Brain microvascular endothelial cell (primary cell): ENCODE results near the gene NRP1.
A peak's percentile ranks its signal among the peaks of the same experiment; 100 is the strongest.
"Not testable (repeated sequence)": the region's sequence is repeated elsewhere in the genome, so short reads cannot be mapped to it uniquely, and the experiment has no call there.

Experiments used
- DNase-seq: peaks from one replicate; pipeline ENCODE4 v3.0.0-alpha.2; 2020
- H3K27ac ChIP-seq: fragments of 250-450 bp; sonication (Bioruptor Pico); 2 replicates; pipeline ENCODE4 v1.5.1; 2020; ENCODE audit warnings: mild to moderate bottlenecking, moderate library complexity
- H3K27me3 ChIP-seq: fragments of 250-450 bp; sonication (Bioruptor Pico); replicated peaks from 2 replicates; pipeline ENCODE4 v1.5.1; 2020; ENCODE audit warnings: mild to moderate bottlenecking
- H3K36me3 ChIP-seq: fragments of 250-450 bp; sonication (Bioruptor Pico); replicated peaks from 2 replicates; pipeline ENCODE4 v1.5.1; 2020; ENCODE audit warnings: mild to moderate bottlenecking
- H3K4me3 ChIP-seq: 2 replicates; pipeline ENCODE4 v1.5.1; 2011; ENCODE audit warnings: low read depth, mild to moderate bottlenecking, control low read depth, low read length, moderate library complexity
- in situ Hi-C: cut with HindIII; loops from 2 replicates; pipeline ENCODE4 v1.10.0; 2017; ENCODE audit warnings: low sequenced_read_pairs, low pct_ligation_motif_present
- TF ChIP-seq, protein P1 (sequence below): IDR thresholded peaks from 2 replicates; pipeline ENCODE4 v1.5.1; 2011; ENCODE audit warnings: low read depth, mild to moderate bottlenecking, moderate library complexity, low read length, control low read depth, inconsistent platforms; ENCODE audit errors: missing control alignments

Gene NRP1

GRCh38 chr10:33223326-33224000 lies 111.0 kb downstream of the NRP1 start:
- TF ChIP-seq, protein P1, sequence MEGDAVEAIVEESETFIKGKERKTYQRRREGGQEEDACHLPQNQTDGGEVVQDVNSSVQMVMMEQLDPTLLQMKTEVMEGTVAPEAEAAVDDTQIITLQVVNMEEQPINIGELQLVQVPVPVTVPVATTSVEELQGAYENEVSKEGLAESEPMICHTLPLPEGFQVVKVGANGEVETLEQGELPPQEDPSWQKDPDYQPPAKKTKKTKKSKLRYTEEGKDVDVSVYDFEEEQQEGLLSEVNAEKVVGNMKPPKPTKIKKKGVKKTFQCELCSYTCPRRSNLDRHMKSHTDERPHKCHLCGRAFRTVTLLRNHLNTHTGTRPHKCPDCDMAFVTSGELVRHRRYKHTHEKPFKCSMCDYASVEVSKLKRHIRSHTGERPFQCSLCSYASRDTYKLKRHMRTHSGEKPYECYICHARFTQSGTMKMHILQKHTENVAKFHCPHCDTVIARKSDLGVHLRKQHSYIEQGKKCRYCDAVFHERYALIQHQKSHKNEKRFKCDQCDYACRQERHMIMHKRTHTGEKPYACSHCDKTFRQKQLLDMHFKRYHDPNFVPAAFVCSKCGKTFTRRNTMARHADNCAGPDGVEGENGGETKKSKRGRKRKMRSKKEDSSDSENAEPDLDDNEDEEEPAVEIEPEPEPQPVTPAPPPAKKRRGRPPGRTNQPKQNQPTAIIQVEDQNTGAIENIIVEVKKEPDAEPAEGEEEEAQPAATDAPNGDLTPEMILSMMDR: no peak
- Histone ChIP-seq H3K4me3 (no peak overlapping the region), H3K36me3 (peaks cover 56% of the 10 kb centered on the region), H3K27ac (peak overlapping the region; percentile 35), H3K27me3 (no peaks in the 10 kb centered on the region)
- no peak for DNase-seq
- in situ Hi-C loops: no loop called here

DNA sequence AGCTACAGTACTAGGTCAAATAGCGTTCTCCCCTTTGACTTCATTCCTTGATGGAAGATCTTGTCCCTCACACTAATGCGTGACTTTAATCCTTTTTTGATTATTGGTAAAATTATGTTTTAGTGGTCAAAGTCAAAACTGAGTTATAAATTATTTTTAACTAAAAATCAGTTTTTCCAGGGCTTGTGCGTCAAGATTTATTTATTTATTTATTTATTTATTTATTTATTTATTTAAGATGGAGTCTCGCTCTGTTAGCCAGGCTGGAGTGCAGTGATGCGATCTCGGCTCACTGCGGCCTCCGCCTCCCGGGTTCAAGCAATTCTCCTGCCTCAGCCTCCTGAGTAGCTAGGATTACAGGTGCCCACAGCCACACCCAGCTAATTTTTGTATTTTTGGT lies 112.2 kb downstream of the NRP1 start:
- H3K27ac ChIP-seq, H3K27me3 ChIP-seq, DNase-seq, in situ Hi-C loops, H3K4me3 ChIP-seq: not testable (repeated sequence)
- H3K36me3 ChIP-seq: peaks cover 58% of the 10 kb centered on the region

DNA sequence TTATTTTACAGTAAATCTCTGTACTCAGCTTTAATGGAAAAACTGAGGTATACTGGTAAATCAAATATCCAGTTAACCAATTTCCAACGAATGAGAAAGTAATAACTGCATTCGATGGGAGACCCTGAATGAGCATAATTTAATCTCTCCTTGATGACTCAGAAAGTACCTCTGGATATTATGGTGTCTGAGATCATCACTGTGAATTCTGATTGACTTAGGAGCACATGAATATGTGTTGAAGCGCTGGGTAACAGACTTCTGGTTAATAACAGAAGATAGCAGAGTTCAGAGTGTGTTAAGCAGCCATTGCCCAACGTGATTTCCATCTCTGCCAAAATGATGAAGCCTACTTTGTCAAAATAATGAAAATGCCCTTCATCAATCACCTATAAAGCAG lies 116.6 kb downstream of the NRP1 start:
- H3K27me3 ChIP-seq: no peaks in the 10 kb centered on the region
- H3K4me3 ChIP-seq: no peak overlapping the region
- peak overlapping the region; percentile 74 for H3K27ac ChIP-seq
- DNase-seq: peak; percentile 48
- in situ Hi-C loops: no loop called here
- peaks cover 47% of the 10 kb centered on the region for H3K36me3 ChIP-seq
- TF ChIP-seq, protein P1: no peak

DNA sequence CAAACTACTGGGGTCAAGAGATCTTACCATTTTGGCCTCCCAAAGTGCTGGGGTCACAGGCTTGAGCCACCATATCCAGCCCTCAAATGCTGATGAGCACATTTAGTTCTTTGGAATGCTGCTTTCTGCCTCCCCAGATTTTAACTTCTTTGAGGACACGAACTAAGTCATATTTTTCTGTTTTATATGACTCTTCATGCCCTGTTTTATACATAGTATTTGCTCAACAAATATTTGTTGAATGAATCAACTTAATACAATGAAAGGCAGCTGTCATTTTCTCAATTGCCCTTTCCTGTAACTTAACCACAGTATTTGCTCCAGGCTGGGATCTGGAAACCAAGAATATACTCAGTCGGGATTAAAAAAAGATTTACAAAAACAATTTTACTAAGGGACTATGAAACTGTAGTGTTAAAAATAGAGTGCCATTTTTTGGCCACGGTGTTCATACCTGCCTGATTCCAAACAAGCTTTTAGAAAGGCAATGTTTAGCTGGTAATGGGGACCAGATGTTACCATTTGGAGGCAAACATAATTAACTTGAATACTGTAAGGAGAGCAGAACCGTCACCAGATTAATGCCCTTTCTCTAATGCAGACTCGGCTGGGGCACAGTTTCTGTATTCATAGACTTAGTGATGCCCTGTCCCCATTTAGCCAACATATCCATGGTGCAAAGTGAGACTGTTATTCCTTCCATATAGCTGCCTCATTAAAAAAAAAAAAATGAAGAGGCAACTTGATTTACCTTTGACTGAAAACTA lies 117.6 kb downstream of the NRP1 start:
- Histone ChIP-seq H3K27ac (peak overlapping the region; percentile 74), H3K27me3 (no peaks in the 10 kb centered on the region), H3K4me3 (no peak overlapping the region), H3K36me3 (peaks cover 48% of the 10 kb centered on the region)
- peak; percentile 41 for DNase-seq
- in situ Hi-C loops: no loop called here
- TF ChIP-seq, protein P1: no peak

GRCh38 chr10:33215635-33216034 lies 118.8 kb downstream of the NRP1 start:
- Histone ChIP-seq H3K36me3 (peaks cover 45% of the 10 kb centered on the region), H3K4me3 (no peak overlapping the region), H3K27ac (peak overlapping the region; percentile 74), H3K27me3 (no peaks in the 10 kb centered on the region)
- in situ Hi-C loops: no loop called here
- no peak for DNase-seq
- TF ChIP-seq, protein P1: no peak

DNA sequence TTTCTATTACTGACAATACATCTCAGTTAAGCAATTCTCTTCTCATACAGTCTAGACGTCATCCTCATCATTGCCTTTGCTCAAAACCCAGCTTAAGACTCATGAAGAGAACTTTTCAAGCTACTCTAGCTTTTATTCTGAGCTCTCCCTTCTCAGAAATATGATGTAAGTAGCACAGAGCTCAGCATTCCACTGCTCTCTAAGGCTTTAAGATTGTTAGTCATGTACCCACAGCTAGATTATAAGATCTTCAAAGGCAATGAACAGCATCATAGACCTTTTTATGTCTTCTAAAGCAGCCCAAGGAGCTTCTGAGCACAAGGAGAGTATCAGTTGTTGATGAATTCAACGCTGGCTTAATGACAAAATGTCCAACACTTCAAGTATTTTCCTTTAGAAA lies 119.3 kb downstream of the NRP1 start:
- H3K27ac ChIP-seq: peak overlapping the region; percentile 74
- no peak overlapping the region for H3K4me3 ChIP-seq
- H3K36me3 ChIP-seq: peaks cover 46% of the 10 kb centered on the region
- TF ChIP-seq, protein P1: no peak
- H3K27me3 ChIP-seq: no peaks in the 10 kb centered on the region
- peak; percentile 66 for DNase-seq
- in situ Hi-C loops: no loop called here
